IMR-90 (cell line): ENCODE measurements around the gene RSU1. TPM values are rescaled to one million over a fixed set of nuclear protein-coding genes. Genes with fewer than 3 reads are reported as not detected.

Experiments used
- ATAC-seq: fragments of 200-7000 bp; cut with Tn5 transposase; 2 replicates; pipeline ENCODE4 v1.9.1; 2020; ENCODE audit warnings: low read depth, mild to moderate bottlenecking, moderate library complexity
- BruUV-seq: library from RNA; stranded (reverse); fragments of 400-500 nt; replicated peaks from 2 replicates; lab custom pipeline; 2021; lab: Mats Ljungman, UMichigan
- CTCF ChIA-PET: fragments of 300-600 bp; formaldehyde crosslinking; extraction: SDS; loops from one replicate; lab custom pipeline; 2021; ENCODE audit warnings: antibody characterized with exemption; lab: Yijun Ruan, JAX
- POLR2A ChIA-PET: fragments of 300-600 bp; sonication (Branson Sonifier 250); formaldehyde crosslinking; loops from one replicate; lab custom pipeline; 2022; ENCODE audit warnings: antibody characterized with exemption; ENCODE audit not compliant: unreplicated experiment; lab: Charles Lee
- DNase-seq: peaks from one replicate; pipeline ENCODE4 v3.0.0; 2013
- H2AFZ ChIP-seq: replicated peaks from 2 replicates; pipeline ENCODE3; 2013; ENCODE audit warnings: low read length, mild to moderate bottlenecking; ENCODE audit not compliant: poor library complexity
- H2AK5ac ChIP-seq: 2 replicates; pipeline ENCODE4 v1.6.1; 2013; ENCODE audit warnings: low read depth, low read length, inconsistent platforms
- H2AK9ac ChIP-seq: replicated peaks from 2 replicates; pipeline ENCODE3; 2013; ENCODE audit warnings: mild to moderate bottlenecking, low read depth, low read length, moderate library complexity; ENCODE audit not compliant: poor library complexity
- H2BK120ac ChIP-seq: 2 replicates; pipeline ENCODE4 v1.6.1; 2013; ENCODE audit warnings: low read depth, low read length, inconsistent platforms
- H2BK15ac ChIP-seq: 3 replicates; pipeline ENCODE4 v1.6.1; 2013; ENCODE audit warnings: low read depth, low read length, inconsistent platforms
- H2BK20ac ChIP-seq: 2 replicates; pipeline ENCODE4 v1.6.1; 2013; ENCODE audit warnings: low read depth, mild to moderate bottlenecking, inconsistent platforms, low read length, moderate library complexity
- H2BK5ac ChIP-seq: 2 replicates; pipeline ENCODE4 v1.6.1; 2013; ENCODE audit warnings: mild to moderate bottlenecking, low read depth, low read length, inconsistent platforms; ENCODE audit not compliant: poor library complexity, severe bottlenecking
- H3K14ac ChIP-seq: replicated peaks from 2 replicates; pipeline ENCODE4 v1.6.1; 2013; ENCODE audit warnings: low read depth, low read length, inconsistent platforms
- H3K18ac ChIP-seq: 2 replicates; pipeline ENCODE4 v1.6.1; 2013; ENCODE audit warnings: low read depth, low read length, control low read depth
- H3K23ac ChIP-seq: 2 replicates; pipeline ENCODE4 v1.6.1; 2013; ENCODE audit warnings: low read depth, low read length, inconsistent platforms
- H3K27ac ChIP-seq: 2 replicates; pipeline ENCODE4 v1.5.1; 2013; ENCODE audit warnings: mild to moderate bottlenecking, control low read depth, low read length; ENCODE audit not compliant: insufficient read depth
- H3K27me3 ChIP-seq: 2 replicates; pipeline ENCODE4 v1.6.1; 2013; ENCODE audit warnings: low read length; ENCODE audit not compliant: control insufficient read depth, insufficient read depth
- H3K36me3 ChIP-seq: 2 replicates; pipeline ENCODE4 v1.6.1; 2013; ENCODE audit warnings: low read length, mixed read lengths; ENCODE audit not compliant: control insufficient read depth, insufficient read depth
- H3K4ac ChIP-seq: 2 replicates; pipeline ENCODE4 v1.6.1; 2013; ENCODE audit warnings: low read depth, low read length, inconsistent platforms
- H3K4me1 ChIP-seq: 2 replicates; pipeline ENCODE4 v1.6.1; 2013; ENCODE audit warnings: low read length, mixed read lengths; ENCODE audit not compliant: control insufficient read depth, insufficient read depth
- H3K4me2 ChIP-seq: 2 replicates; pipeline ENCODE4 v1.6.1; 2013; ENCODE audit warnings: low read depth, mild to moderate bottlenecking, control low read depth, low read length, moderate library complexity
- H3K4me3 ChIP-seq: 2 replicates; pipeline ENCODE4 v1.5.1; 2013; ENCODE audit warnings: low read depth, mild to moderate bottlenecking, control low read depth, low read length, moderate library complexity; ENCODE audit not compliant: insufficient read depth
- H3K56ac ChIP-seq: 2 replicates; pipeline ENCODE4 v1.6.1; 2013; ENCODE audit warnings: low read length, inconsistent platforms; ENCODE audit not compliant: insufficient read depth; ENCODE audit errors: extremely low read depth
- H3K79me1 ChIP-seq, 2 experiments: 2 replicates each; pipeline ENCODE4 v1.6.1; 2013; ENCODE audit warnings: low read length in 2 of 2, inconsistent platforms in 1 of 2, low read depth in 1 of 2
- H3K9ac ChIP-seq: 2 replicates; pipeline ENCODE4 v1.6.1; 2013; ENCODE audit warnings: low read depth, low read length, control low read depth
- H3K9me1 ChIP-seq: 2 replicates; pipeline ENCODE4 v1.6.1; 2013; ENCODE audit warnings: low read length, inconsistent platforms; ENCODE audit not compliant: insufficient read depth
- H3K9me3 ChIP-seq: 2 replicates; pipeline ENCODE4 v1.6.1; 2013; ENCODE audit warnings: low read length; ENCODE audit not compliant: control insufficient read depth, insufficient read depth
- H4K20me1 ChIP-seq: 2 replicates; pipeline ENCODE4 v1.6.1; 2013; ENCODE audit warnings: low read length, inconsistent platforms; ENCODE audit not compliant: insufficient read depth
- H4K5ac ChIP-seq: 2 replicates; pipeline ENCODE4 v1.6.1; 2013; ENCODE audit warnings: mild to moderate bottlenecking, low read depth, low read length, control low read depth
- H4K8ac ChIP-seq, 2 experiments: 2 replicates each; pipeline ENCODE4 v1.6.1; 2013; ENCODE audit warnings: low read depth in 2 of 2, low read length in 2 of 2, control low read depth in 1 of 2, inconsistent platforms in 1 of 2
- H4K91ac ChIP-seq: 2 replicates; pipeline ENCODE4 v1.6.1; 2013; ENCODE audit warnings: low read depth, low read length, inconsistent platforms; ENCODE audit not compliant: insufficient read depth
- CEBPB ChIP-seq: IDR thresholded peaks from 2 replicates; pipeline ENCODE4 v1.6.1; 2012; ENCODE audit warnings: low read depth, low read length, improper control_type of control experiment
- ELK1 ChIP-seq: fragments of 150-350 bp; IDR thresholded peaks from 2 replicates; pipeline ENCODE4 v1.6.1; 2016; ENCODE audit warnings: low read depth, mild to moderate bottlenecking, low read length, moderate library complexity, borderline replicate concordance
- FOS ChIP-seq: fragments of 150-350 bp; IDR thresholded peaks from 2 replicates; pipeline ENCODE4 v1.6.1; 2016; ENCODE audit warnings: low read depth, low read length
- MAFK ChIP-seq: IDR thresholded peaks from 2 replicates; pipeline ENCODE4 v1.6.1; 2012; ENCODE audit warnings: low read depth, low read length, improper control_type of control experiment
- MAZ ChIP-seq: IDR thresholded peaks from 2 replicates; pipeline ENCODE4 v1.6.1; 2012; ENCODE audit warnings: low read depth, mild to moderate bottlenecking, low read length, improper control_type of control experiment, moderate library complexity, borderline replicate concordance
- MXI1 ChIP-seq: IDR thresholded peaks from 2 replicates; pipeline ENCODE4 v1.6.1; 2012; ENCODE audit warnings: low read depth, mild to moderate bottlenecking, low read length, moderate library complexity, borderline replicate concordance
- RAD21 ChIP-seq: IDR thresholded peaks from 2 replicates; pipeline ENCODE4 v1.6.1; 2012; ENCODE audit warnings: low read length, improper control_type of control experiment
- RCOR1 ChIP-seq: IDR thresholded peaks from 2 replicates; pipeline ENCODE4 v1.6.1; 2012; ENCODE audit warnings: mild to moderate bottlenecking, low read length, improper control_type of control experiment; ENCODE audit not compliant: insufficient replicate concordance
- RFX5 ChIP-seq: IDR thresholded peaks from 2 replicates; pipeline ENCODE4 v1.8.0; 2012; ENCODE audit warnings: low read depth, mild to moderate bottlenecking, low read length, moderate library complexity
- WGBS, 2 experiments: methylation state at CpG; one replicate each; pipeline versions ENCODE4 v1.1.5 to v1.1.7; 2013; ENCODE audit warnings: missing lambda C conversion rate in 2 of 2; ENCODE audit not compliant: insufficient read length in 1 of 2; ENCODE audit errors: extremely low coverage in 2 of 2; 5-methylcytosine and 5-hydroxymethylcytosine counted together
- dilution Hi-C: fragments of 300-500 bp; cut with HindIII; formaldehyde crosslinking; loops from one replicate; pipeline ENCODE4 v1.14.3; 2018; ENCODE audit warnings: low sequenced_read_pairs; ENCODE audit not compliant: unreplicated experiment
- in situ Hi-C: fragments of 300-500 bp; cut with MboI; formaldehyde crosslinking; loops from 3 replicates; pipeline ENCODE4 v1.14.3; 2019; ENCODE audit warnings: low sequenced_read_pairs, inconsistent platforms, mixed read lengths
- intact Hi-C: fragments of 100-400 bp; cut with micrococcal nuclease; formaldehyde crosslinking; loops from 2 replicates; pipeline ENCODE4 v1.10.0; 2022
- polyA plus RNA-seq, 3 experiments: library from polyadenylated mRNA; depleted of rRNA; stranded (reverse); fragments of >200 nt; gene quantifications; 2 replicates each; pipeline ENCODE4 v1.2.3, GENCODE V29; 2012; ENCODE audit warnings: low replicate concordance in 1 of 3
- total RNA-seq: library from RNA; depleted of rRNA; stranded (reverse); fragments of >200 nt; gene quantifications from 2 replicates; pipeline ENCODE4 v1.2.3, GENCODE V29; 2012
- TF ChIP-seq, protein P1 (sequence below): fragments of 150-350 bp; IDR thresholded peaks from 2 replicates; pipeline ENCODE4 v1.6.1; 2017; ENCODE audit warnings: mild to moderate bottlenecking, antibody characterized with exemption, low read length, low read depth

Gene RSU1
- total and polyA plus RNA-seq, 2 of the 4 experiments (the other 2 are of a cell fraction), result 134 to 148 TPM

GRCh38 chr10:16848562-16849154 is 31.4 kb upstream of the RSU1 start:
- no peak overlapping the region for H2BK20ac ChIP-seq
- no CpG with 5 or more reads among the region's 10 CpGs for WGBS, 2 experiments
- no peak overlapping the region for H3K4me2 ChIP-seq
- no peaks in the 10 kb centered on the region for H3K9me1 ChIP-seq
- no peak overlapping the region for H4K8ac ChIP-seq
- H2AFZ ChIP-seq, result no peak overlapping the region
- ChIA-PET POLR2A (no interaction called here), CTCF (no interaction called here)
- no peaks in the 10 kb centered on the region for H3K79me1 ChIP-seq
- H3K9me3 ChIP-seq, result no peaks in the 10 kb centered on the region
- DNase-seq (no peak), ATAC-seq (no peak)
- no peak overlapping the region for H3K9ac ChIP-seq
- no peak overlapping the region for H4K91ac ChIP-seq
- BruUV-seq, result no TSS peak
- TF ChIP-seq RAD21, result no peak
- TF ChIP-seq MAFK, result no peak
- TF ChIP-seq FOS, result no peak
- no peak for TF ChIP-seq RFX5
- TF ChIP-seq RCOR1, result no peak
- TF ChIP-seq CEBPB, result no peak; the same call in 1 of the 2 replicates
- TF ChIP-seq MAZ, result no peak
- TF ChIP-seq MXI1, result no peak
- TF ChIP-seq, protein P1, sequence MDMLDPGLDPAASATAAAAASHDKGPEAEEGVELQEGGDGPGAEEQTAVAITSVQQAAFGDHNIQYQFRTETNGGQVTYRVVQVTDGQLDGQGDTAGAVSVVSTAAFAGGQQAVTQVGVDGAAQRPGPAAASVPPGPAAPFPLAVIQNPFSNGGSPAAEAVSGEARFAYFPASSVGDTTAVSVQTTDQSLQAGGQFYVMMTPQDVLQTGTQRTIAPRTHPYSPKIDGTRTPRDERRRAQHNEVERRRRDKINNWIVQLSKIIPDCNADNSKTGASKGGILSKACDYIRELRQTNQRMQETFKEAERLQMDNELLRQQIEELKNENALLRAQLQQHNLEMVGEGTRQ, result no peak
- TF ChIP-seq ELK1, result no peak
- H2AK5ac ChIP-seq, result no peak overlapping the region
- 0 out of 2 replicates have a peak overlapping the region, but pooled peaks have one; percentile 55 for H3K14ac ChIP-seq
- H3K4me1 ChIP-seq, result peaks cover 6% of the 10 kb centered on the region
- H2BK5ac ChIP-seq, result no peak overlapping the region
- H3K27ac ChIP-seq, result no peak overlapping the region
- H3K27me3 ChIP-seq, result no peaks in the 10 kb centered on the region
- H3K4ac ChIP-seq, result no peak overlapping the region
- no peak overlapping the region for H3K18ac ChIP-seq
- H2BK15ac ChIP-seq, result no peak overlapping the region
- H2BK120ac ChIP-seq, result no peak overlapping the region; the same call in 1 of the 2 replicates
- H4K5ac ChIP-seq, result no peak overlapping the region
- dilution Hi-C loops (no loop called here), intact Hi-C loops (no loop called here), in situ Hi-C loops (loop anchor here (25.0 kb wide), 2 partner anchors 764 to 1389 kb away; partner anchors contain the start of gene HACD1)
- H4K20me1 ChIP-seq, result no peaks in the 10 kb centered on the region
- no peaks in the 10 kb centered on the region for H3K36me3 ChIP-seq
- no peak overlapping the region for H3K23ac ChIP-seq
- H2AK9ac ChIP-seq, result no peak overlapping the region
- H3K4me3 ChIP-seq, result no peak overlapping the region
- no peak overlapping the region for H3K56ac ChIP-seq
